ENCODE measurements around the gene SMC4.

Gene SMC4

DNA sequence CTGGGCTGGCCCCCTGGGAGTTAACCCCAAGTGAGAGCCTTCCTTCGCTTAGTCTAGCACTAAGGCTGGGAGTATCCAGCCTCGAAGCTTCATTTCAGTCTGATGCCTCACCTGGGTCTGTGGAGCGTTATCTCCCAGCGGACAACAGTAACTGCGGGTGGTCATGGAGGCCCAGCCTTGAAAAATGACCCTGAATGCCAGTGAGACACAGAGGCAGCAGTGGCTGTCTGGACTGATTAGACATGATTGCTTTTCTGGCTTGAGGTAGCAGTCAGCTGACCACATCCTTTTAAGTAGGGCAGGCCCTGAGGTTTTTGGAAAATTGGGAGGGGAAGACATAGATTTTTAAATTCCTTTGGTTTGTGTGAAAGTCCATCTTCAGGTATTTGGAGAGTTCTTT, 78.3 kb downstream of the SMC4 start:
- no peak for DNase-seq (ENCODE audit: low spot score)

DNA sequence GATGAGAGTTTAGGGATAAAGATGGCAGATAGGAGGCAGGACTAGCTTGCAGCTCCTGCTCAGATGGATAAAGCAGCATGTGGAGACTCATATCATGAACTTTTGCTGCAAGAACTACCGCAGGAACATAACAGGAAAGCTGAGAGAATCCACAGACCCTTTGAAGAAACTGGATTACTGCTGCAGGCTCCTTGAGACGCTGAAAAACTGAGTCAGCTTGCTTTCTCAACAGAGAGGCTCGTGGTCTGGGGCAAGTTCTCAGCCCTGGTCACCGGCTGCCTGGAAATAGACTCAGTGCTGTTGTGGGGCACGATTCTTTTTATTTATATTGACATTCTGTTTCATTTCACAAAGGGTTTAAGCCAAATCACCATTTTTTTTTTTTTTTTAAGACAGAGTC, 78.9 kb downstream of the SMC4 start:
- no peak for DNase-seq (ENCODE audit: low spot score)

DNA sequence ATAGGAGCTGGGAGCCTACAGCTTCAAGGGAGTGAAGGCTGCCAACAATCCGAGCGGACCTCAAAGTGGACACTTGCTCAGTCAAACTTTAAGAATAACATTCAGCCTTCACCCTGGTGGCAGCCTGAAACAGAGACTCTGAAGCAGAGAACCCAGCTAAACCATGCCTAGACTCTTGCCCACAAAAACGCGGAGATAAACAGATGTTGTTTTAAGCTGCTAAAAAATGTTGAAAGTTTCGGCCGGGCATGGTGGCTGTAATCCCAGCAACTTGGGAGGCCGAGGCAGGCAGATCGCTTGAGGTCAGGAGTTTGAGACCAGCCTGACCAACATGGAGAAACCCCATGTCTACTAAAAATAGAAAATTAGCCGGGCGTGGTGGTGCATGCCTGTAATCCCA, 79.9 kb downstream of the SMC4 start:
- DNase-seq (ENCODE audit: low spot score), result no peak

DNA sequence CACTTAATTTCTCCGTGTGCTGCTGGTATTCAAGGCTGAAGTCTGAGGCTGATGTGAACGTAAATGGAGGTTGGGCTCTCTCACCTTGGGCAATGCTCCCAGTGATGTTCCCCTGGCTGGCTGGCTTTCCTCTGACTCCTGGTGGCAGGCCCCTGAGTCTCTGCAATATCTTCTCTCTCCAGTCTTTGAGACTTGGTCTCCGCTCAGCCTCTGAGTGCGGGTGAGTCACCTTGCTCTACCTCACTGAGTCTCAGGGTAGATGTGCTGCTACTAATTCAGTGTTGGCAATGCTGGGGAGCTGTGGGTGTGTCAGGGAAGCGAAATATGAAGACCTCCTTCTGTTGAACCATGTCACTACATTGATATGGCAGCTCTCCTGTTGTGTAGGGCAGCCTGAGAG, 81.5 kb downstream of the SMC4 start:
- no peak for DNase-seq (ENCODE audit: low spot score)

DNA sequence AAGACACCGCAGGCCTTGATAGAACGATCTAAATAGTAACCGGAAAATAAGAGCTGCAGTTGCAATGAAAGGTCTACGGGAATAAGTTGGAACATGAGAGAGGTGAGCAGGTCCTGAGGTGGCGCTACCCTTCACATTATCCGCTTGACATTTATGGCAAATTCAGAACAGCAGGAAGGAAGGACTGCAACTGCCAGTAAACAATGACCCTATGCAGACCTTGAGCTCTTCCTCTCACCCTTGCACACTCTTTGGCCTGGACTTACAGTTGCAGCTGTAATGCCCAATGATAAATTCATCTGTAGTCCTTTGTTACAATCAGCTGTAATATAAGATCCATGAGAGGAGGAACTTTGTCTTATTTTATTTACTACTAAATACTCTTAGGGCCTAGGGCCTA, 82.4 kb downstream of the SMC4 start:
- DNase-seq (ENCODE audit: low spot score), result no peak

DNA sequence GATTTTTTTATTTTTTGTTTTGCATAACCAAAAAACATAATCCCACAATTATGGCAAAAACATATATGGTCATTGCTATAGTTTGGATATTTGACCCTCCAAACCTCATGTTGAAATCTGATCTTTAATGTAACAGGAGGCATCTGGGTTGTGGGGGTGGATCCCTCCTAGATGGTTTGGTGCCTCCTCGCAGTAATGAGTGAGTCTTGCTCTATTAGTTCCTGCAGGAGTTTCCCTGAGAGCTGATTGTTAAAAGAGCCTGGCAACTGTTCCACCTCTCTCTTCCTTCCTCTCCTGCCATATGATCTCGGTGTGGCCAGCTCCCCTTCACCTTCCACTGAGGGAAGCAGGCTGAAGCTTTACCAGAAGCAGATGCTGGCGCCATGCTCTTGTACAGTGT, 83.3 kb downstream of the SMC4 start:
- DNase-seq (ENCODE audit: low spot score), result no peak
